Nephron (organoid): ENCODE results near the gene ATP8A2.

Experiments
- H3K27ac Mint-ChIP-seq, 3 experiments: 2 replicates each; pipeline ENCODE4 v1.8.0; 2020; ENCODE audit warnings: mixed read lengths in 3 of 3, mild to moderate bottlenecking in 2 of 3, moderate library complexity in 1 of 3
- H3K27me3 Mint-ChIP-seq: 2 replicates; pipeline ENCODE4 v1.8.0; 2021; ENCODE audit warnings: low read depth, mild to moderate bottlenecking, moderate library complexity, mixed read lengths
- H3K36me3 Mint-ChIP-seq: 2 replicates; pipeline ENCODE4 v1.8.0; 2020; ENCODE audit warnings: low read depth, mixed read lengths
- H3K4me1 Mint-ChIP-seq: 2 replicates; pipeline ENCODE4 v1.8.0; 2020; ENCODE audit warnings: mixed read lengths
- H3K4me3 Mint-ChIP-seq, 3 experiments: 2 replicates each; pipeline ENCODE4 v1.8.0; 2020; ENCODE audit warnings: mild to moderate bottlenecking in 3 of 3, mixed read lengths in 3 of 3, moderate library complexity in 2 of 3
- H3K9me3 Mint-ChIP-seq: 2 replicates; pipeline ENCODE4 v1.8.0; 2020; ENCODE audit warnings: mixed read lengths
- TF ChIP-seq, protein P1 (sequence below), 3 experiments: fragments of 200-600 bp; sonication (generic); IDR thresholded peaks; one replicate each; pipeline ENCODE4 v1.5.0; 2021; ENCODE audit warnings: antibody characterized with exemption in 3 of 3; ENCODE audit not compliant: unreplicated experiment in 3 of 3

Gene ATP8A2

DNA sequence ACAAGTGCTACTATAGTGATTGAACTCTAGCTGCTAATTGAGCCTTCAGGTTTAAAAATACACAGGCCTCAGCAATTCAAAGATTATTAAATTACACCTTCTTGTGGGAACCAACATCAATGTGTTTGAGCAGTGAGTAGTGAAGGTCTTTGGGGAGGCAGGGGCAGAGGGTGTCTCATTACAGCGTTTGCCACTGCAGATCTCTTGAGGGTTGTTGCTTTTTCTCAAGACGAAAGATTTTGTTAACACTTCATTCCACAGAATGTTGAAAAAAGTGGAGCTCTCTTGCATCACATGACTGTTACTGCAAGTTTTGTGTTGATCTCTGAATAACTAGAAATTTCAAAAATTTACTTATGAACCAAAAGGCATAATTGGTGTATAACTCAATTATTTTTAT is 253.6 kb downstream of the ATP8A2 start:
- Mint-ChIP-seq H3K9me3 (peaks cover 9% of the 10 kb centered on the region), H3K4me3 (no peak overlapping the region), H3K4me1 (peaks cover 8% of the 10 kb centered on the region), H3K27me3 (no peaks in the 10 kb centered on the region), H3K27ac (no peak overlapping the region), H3K36me3 (no peaks in the 10 kb centered on the region)
- TF ChIP-seq, protein P1, sequence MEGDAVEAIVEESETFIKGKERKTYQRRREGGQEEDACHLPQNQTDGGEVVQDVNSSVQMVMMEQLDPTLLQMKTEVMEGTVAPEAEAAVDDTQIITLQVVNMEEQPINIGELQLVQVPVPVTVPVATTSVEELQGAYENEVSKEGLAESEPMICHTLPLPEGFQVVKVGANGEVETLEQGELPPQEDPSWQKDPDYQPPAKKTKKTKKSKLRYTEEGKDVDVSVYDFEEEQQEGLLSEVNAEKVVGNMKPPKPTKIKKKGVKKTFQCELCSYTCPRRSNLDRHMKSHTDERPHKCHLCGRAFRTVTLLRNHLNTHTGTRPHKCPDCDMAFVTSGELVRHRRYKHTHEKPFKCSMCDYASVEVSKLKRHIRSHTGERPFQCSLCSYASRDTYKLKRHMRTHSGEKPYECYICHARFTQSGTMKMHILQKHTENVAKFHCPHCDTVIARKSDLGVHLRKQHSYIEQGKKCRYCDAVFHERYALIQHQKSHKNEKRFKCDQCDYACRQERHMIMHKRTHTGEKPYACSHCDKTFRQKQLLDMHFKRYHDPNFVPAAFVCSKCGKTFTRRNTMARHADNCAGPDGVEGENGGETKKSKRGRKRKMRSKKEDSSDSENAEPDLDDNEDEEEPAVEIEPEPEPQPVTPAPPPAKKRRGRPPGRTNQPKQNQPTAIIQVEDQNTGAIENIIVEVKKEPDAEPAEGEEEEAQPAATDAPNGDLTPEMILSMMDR (IDR thresholded peaks at IDR 0.05; ENCODE audit: unreplicated experiment in 3 of 3): no peak

DNA sequence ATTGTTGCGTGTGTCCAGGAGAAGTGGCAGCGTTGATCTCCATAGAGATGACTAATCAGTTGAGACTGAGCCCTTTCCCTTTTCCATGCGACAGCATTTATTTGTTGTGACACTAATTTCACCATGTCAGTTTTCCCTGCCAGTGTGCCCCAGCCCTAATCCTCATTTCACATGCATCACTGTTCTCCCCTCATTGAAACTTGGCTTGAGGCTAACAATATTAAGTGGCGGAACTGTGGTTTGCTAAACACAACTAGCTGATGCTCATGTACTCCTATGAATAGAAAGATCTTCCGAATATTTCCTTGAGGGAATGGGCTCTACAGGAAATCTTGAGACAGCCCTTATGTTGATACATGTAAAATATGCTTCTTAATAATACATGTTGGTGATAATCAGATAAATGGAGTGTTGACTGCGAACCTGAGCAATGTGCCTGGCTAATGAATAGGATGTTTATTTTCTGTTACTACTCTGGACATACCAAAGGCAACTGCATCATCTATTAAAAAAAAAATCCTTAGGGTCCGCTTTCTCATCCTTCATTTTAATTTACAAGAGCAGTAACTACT is 258.6 kb downstream of the ATP8A2 start:
- TF ChIP-seq, protein P1 (IDR thresholded peaks at IDR 0.05; ENCODE audit: unreplicated experiment in 3 of 3): no peak
- Mint-ChIP-seq H3K9me3 (peaks cover 9% of the 10 kb centered on the region), H3K4me1 (peaks cover 21% of the 10 kb centered on the region), H3K4me3 (no peak overlapping the region), H3K27me3 (no peaks in the 10 kb centered on the region), H3K27ac (peak overlapping the region in 1 of 3 experiments; percentile 15), H3K36me3 (no peaks in the 10 kb centered on the region)

DNA sequence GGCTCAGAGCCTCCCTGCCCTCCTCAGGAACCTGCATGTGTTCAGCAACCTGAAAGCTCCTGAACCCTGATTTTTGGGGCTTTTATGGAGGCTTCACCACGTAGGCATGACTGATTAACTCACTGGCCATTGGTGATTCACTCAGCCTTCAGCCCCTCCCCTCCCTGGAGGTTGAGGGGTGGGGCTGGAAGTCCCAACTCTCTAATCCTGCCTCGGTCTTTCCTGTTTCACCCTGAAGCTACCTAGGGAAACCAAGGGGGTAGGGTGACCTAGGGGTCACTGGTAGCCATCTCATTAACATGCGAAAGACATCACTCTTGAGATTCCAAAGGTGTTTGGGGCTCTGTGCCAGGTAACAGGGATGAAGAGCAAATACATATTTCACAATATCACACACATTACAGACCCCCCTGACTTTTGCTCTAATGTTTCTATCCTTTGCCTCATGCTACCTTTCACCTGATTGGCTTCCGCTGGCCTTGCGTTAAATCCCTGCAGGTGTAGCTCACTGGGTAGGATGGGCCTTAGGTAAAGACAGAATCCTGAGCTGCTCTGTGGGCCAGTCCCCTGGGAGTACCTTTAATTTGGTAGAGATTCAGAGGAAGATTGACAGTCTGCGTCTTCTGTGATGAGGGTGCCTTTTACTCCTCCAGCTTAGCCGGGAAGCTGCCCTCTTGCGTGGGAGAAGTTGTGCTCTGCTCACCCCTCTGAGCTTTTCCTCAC is 260.6 kb downstream of the ATP8A2 start:
- no peaks in the 10 kb centered on the region for H3K36me3 Mint-ChIP-seq
- H3K4me3 Mint-ChIP-seq: no peak overlapping the region
- H3K27ac Mint-ChIP-seq: no peak overlapping the region
- H3K4me1 Mint-ChIP-seq: peaks cover 26% of the 10 kb centered on the region
- TF ChIP-seq, protein P1 (IDR thresholded peaks at IDR 0.05; ENCODE audit: unreplicated experiment in 3 of 3): no peak
- no peaks in the 10 kb centered on the region for H3K27me3 Mint-ChIP-seq
- H3K9me3 Mint-ChIP-seq: peaks cover 7% of the 10 kb centered on the region

DNA sequence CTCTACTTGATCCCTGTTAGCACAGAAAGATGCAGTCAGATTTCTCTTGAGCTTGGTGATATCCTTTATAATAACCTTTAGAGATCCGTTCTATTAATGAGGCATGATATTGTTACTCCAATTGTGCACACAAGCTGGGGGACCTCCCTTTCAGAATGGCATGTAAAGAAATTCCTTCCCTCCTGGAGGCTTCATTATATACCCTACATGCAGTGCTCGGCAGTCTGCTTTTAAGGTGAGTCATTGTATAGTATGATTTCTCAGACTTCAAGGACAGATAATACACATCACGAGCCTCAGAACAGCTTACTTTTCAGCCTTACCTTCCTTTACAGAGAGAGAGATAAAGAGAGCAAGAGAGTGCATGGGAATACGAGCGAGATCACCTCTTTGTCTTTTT is 261.3 kb downstream of the ATP8A2 start:
- H3K4me1 Mint-ChIP-seq: peaks cover 26% of the 10 kb centered on the region
- TF ChIP-seq, protein P1 (IDR thresholded peaks at IDR 0.05; ENCODE audit: unreplicated experiment in 3 of 3): no peak
- peaks cover 3% of the 10 kb centered on the region for H3K9me3 Mint-ChIP-seq
- H3K36me3 Mint-ChIP-seq: no peaks in the 10 kb centered on the region
- H3K4me3 Mint-ChIP-seq: no peak overlapping the region
- peak overlapping the region in 1 of 3 experiments; percentile 13 for H3K27ac Mint-ChIP-seq
- no peaks in the 10 kb centered on the region for H3K27me3 Mint-ChIP-seq

DNA sequence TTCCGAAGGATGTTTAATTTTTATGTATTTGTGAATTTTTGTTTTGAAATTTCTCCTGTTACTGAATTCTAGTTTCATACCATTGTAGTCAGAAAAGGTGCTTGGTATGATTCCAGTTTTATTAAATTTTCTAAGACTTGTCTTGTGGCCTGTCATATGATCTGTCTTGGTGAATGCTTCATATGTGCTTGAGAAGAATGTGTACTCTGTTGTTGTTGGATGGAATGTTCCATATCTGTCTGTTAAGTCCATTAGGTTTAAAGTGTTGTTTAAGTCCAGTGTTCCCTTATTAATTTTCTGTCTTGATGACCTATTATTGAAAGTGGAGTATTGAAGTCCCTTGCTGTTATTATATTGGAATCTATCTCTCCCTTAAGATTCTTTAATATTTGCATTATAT is 273.9 kb downstream of the ATP8A2 start:
- no peaks in the 10 kb centered on the region for H3K27me3 Mint-ChIP-seq
- H3K4me3 Mint-ChIP-seq: no peak overlapping the region
- no peak overlapping the region for H3K27ac Mint-ChIP-seq
- TF ChIP-seq, protein P1 (IDR thresholded peaks at IDR 0.05; ENCODE audit: unreplicated experiment in 3 of 3): no peak
- H3K36me3 Mint-ChIP-seq: peaks cover 17% of the 10 kb centered on the region
- H3K9me3 Mint-ChIP-seq: peaks cover 63% of the 10 kb centered on the region
- no peaks in the 10 kb centered on the region for H3K4me1 Mint-ChIP-seq
